ENCODE results near the gene DMD. TPM values are rescaled to one million over a fixed set of nuclear protein-coding genes. Genes with fewer than 3 reads are reported as not detected.

Gene DMD
- total RNA-seq, 3 donors from 2014 or later, result 11.2 to 140 (median 12.6) TPM

DNA sequence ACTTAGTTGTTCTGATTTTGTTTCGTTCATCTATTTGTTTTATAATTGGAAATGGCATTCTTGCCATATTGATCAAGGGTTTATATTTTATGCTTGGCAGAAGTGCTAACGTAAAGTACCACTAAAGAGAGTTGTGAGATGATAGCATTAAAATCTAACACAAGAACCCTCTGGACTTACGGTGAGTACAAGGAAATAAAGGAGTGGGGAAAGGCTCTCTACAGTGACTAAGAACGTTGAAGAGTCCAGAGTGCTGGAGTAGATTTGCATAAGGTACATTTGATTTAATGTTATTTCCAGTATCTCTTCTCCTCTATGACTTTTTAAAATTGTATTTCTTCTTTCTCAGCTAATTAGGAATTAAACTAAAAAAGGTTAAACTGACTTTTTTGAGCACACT is 612.6 kb downstream of the DMD start:
- H3K36me3 ChIP-seq (ENCODE audit: low read depth), result no peaks in the 10 kb centered on the region
- H3K4me1 ChIP-seq (ENCODE audit: low read depth), result no peaks in the 10 kb centered on the region
- intact Hi-C loops (cut with DNase I, micrococcal nuclease), result no loop called here
- DNase-seq (no peak), ATAC-seq (no peak)
- TF ChIP-seq, protein P1, sequence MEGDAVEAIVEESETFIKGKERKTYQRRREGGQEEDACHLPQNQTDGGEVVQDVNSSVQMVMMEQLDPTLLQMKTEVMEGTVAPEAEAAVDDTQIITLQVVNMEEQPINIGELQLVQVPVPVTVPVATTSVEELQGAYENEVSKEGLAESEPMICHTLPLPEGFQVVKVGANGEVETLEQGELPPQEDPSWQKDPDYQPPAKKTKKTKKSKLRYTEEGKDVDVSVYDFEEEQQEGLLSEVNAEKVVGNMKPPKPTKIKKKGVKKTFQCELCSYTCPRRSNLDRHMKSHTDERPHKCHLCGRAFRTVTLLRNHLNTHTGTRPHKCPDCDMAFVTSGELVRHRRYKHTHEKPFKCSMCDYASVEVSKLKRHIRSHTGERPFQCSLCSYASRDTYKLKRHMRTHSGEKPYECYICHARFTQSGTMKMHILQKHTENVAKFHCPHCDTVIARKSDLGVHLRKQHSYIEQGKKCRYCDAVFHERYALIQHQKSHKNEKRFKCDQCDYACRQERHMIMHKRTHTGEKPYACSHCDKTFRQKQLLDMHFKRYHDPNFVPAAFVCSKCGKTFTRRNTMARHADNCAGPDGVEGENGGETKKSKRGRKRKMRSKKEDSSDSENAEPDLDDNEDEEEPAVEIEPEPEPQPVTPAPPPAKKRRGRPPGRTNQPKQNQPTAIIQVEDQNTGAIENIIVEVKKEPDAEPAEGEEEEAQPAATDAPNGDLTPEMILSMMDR (IDR thresholded peaks at IDR 0.05), result no peak
- H3K9me3 ChIP-seq, result no peaks in the 10 kb centered on the region
- H3K4me3 ChIP-seq, result no peak overlapping the region

DNA sequence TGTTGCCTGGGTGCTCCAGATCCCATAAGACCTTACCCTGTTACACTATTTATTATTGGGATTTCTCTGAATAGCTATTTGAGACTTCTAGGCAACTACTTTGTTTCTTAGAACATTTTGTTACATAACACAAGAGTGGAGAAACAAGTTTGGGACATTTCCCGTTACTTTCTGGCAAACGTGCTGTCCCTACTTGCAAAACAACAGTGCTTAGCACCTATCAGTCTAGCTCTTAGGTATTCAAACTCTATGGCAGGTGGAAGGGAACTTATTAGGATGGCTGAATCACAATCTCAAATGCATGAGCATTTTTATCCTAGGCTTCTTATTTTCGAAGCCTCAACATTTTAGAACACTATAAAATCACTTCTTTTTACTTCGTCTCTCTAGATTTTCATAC is 613.6 kb downstream of the DMD start:
- H3K9me3 ChIP-seq, result peaks cover 2% of the 10 kb centered on the region
- no peaks in the 10 kb centered on the region for H3K36me3 ChIP-seq (ENCODE audit: low read depth)
- ATAC-seq, result no peak
- intact Hi-C loops (cut with DNase I, micrococcal nuclease), result no loop called here
- no peaks in the 10 kb centered on the region for H3K4me1 ChIP-seq (ENCODE audit: low read depth)
- H3K4me3 ChIP-seq, result no peak overlapping the region
- no peak for DNase-seq
- TF ChIP-seq, protein P1 (IDR thresholded peaks at IDR 0.05), result no peak

DNA sequence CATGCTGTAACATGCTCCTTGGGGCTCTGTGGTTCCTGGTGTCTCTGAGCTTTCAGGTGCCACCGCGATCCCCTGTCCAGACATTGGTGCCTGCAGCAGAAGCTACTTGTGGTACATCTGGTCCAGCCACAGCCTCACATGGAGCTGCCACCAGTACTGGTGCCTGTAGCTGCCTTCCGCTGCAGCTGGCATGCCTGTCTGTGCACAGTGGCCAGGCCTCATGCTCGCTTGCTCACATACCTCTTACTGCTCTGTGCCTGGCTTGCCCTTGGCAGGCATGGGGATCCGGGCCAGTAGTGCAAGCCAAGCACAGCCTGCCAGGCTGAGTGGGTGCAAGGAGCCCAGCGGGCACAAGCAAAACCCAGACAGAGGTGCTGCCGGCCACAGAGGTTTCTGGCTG is 618.6 kb downstream of the DMD start:
- intact Hi-C loops (cut with DNase I, micrococcal nuclease), result no loop called here
- ATAC-seq (no peak), DNase-seq (no peak)
- no peaks in the 10 kb centered on the region for H3K4me1 ChIP-seq (ENCODE audit: low read depth)
- H3K9me3 ChIP-seq, result peaks cover 7% of the 10 kb centered on the region
- TF ChIP-seq, protein P1 (IDR thresholded peaks at IDR 0.05), result no peak
- no peaks in the 10 kb centered on the region for H3K36me3 ChIP-seq (ENCODE audit: low read depth)
- H3K4me3 ChIP-seq, result no peak overlapping the region

DNA sequence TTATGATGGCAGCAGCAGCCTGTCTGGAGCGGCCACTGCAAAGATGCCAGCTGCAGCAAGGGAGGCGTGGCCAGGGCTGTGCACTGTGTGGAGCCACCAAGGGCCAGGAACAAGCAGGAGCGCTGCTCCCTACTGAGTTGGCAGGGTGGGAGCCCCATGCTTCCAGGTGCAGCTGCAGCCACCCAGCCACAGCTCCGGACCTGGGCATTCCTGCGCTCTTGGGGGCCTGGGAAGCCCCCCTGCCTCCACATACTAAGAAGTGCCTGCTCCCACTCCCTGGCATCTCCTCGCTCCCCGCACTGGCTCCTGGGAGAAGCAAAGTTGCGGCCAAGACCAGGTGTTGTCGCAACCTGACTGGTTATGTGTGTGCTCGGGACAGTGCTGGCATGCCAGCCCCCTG is 619.8 kb downstream of the DMD start:
- H3K4me3 ChIP-seq, result no peak overlapping the region
- TF ChIP-seq, protein P1 (IDR thresholded peaks at IDR 0.05), result no peak
- H3K4me1 ChIP-seq (ENCODE audit: low read depth), result no peaks in the 10 kb centered on the region
- no peak for ATAC-seq
- intact Hi-C loops (cut with DNase I, micrococcal nuclease), result no loop called here
- DNase-seq, result no peak
- no peaks in the 10 kb centered on the region for H3K36me3 ChIP-seq (ENCODE audit: low read depth)
- H3K9me3 ChIP-seq, result peaks cover 7% of the 10 kb centered on the region

DNA sequence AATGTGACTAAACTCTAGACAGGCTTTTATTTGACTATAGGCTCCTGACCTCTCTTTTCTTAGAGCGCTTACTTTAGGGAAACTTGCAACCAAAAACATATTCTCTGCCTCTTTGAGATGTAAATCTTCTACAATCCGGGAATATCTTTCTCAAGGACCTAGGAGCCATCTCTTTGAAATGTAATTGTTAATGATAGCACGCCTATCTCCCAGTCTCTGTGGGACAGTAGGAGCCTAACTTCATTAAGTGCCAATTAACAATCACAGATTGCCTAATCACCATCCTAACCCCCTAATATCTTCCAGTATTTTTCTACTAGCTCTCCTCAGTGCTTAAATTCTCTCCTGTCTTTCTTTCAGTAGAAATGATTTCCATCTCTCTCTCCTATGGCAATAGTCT is 628.6 kb downstream of the DMD start:
- TF ChIP-seq, protein P1 (IDR thresholded peaks at IDR 0.05), result no peak
- Histone ChIP-seq H3K4me1 (ENCODE audit: low read depth) (no peaks in the 10 kb centered on the region), H3K4me3 (no peak overlapping the region), H3K9me3 (no peaks in the 10 kb centered on the region), H3K36me3 (ENCODE audit: low read depth) (no peaks in the 10 kb centered on the region)
- ATAC-seq, result no peak
- intact Hi-C loops (cut with DNase I, micrococcal nuclease), result no loop called here
- no peak for DNase-seq

DNA sequence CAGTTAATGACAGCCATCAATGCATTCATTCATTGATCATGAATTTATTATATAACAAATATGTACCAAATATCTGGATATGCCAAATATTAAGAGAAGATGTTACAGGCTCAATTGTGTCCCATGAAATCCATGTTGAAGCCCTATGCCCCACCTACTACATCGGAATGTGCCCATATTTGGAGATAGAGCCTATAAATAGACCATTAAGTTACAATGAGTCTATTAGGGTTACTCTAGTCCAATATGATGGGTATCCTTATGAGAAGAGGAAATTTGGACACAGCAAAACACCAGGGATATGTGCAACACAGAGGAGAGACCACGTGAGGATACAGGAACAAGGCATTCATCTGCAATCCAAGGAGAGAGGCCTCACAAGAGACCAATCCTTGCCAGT is 634.5 kb downstream of the DMD start:
- ATAC-seq, result no peak
- Histone ChIP-seq H3K4me3 (no peak overlapping the region), H3K36me3 (ENCODE audit: low read depth) (no peaks in the 10 kb centered on the region), H3K9me3 (no peaks in the 10 kb centered on the region), H3K4me1 (ENCODE audit: low read depth) (no peaks in the 10 kb centered on the region)
- intact Hi-C loops (cut with DNase I, micrococcal nuclease), result no loop called here
- TF ChIP-seq, protein P1 (IDR thresholded peaks at IDR 0.05), result no peak
- DNase-seq, result no peak
